Measurements from ENCODE around the gene VAPA. TPM values are rescaled to one million over a fixed set of nuclear protein-coding genes. Genes with fewer than 3 reads are reported as not detected.

The VAPA gene
- total and polyA plus RNA-seq, 2 of the 4 experiments (the other 2 are of a cell fraction): 199 to 206 TPM

DNA sequence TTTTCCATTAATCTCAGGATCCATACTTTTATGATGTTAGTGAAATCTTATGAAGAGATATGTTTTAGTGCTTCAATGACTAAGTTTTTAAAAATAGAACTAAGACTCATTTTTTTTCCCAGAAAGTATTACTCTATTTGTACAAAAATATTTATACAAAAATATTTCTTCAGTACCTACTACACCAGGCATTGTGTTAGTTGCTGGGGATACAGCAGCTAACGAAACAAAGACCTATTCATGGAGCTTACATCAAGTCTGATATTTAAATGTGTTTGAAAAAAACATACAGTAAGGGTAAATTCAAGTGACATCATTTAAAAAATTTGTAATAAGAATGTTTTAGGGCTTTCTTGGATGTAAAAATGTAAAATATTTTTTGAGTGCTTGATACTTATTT lies 11.6 kb downstream of the VAPA start:
- Histone ChIP-seq H3K36me3 (ENCODE audit: control insufficient read depth, insufficient read depth, low read length) (no peaks in the 10 kb centered on the region), H3K79me1 (ENCODE audit: low read depth in 1 of 2, low read length in 2 of 2) (peaks cover 0 to 52% of the 10 kb centered on the region in 2 experiments; a peak in 2 of 4 replicates), H3K27me3 (ENCODE audit: control insufficient read depth, insufficient read depth, low read length) (no peaks in the 10 kb centered on the region), H3K9me3 (ENCODE audit: control insufficient read depth, insufficient read depth, low read length) (no peaks in the 10 kb centered on the region), H4K20me1 (ENCODE audit: insufficient read depth, low read length) (peaks cover 96% of the 10 kb centered on the region), H3K4me2 (ENCODE audit: low read depth, low read length) (peak overlapping the region; percentile 37; the same call in 1 of the 2 replicates), H3K23ac (ENCODE audit: low read depth, low read length) (no peak overlapping the region), H2AK9ac (replicated peaks; ENCODE audit: low read depth, low read length, poor library complexity) (no peak overlapping the region), H3K56ac (ENCODE audit: extremely low read depth, insufficient read depth, low read length) (no peak overlapping the region), H3K4ac (ENCODE audit: low read depth, low read length) (no peak overlapping the region), H3K9me1 (ENCODE audit: insufficient read depth, low read length) (peaks cover 20% of the 10 kb centered on the region), H3K18ac (ENCODE audit: low read depth, low read length) (no peak overlapping the region), H2BK15ac (ENCODE audit: low read depth, low read length) (no peak overlapping the region), H2BK20ac (ENCODE audit: low read depth, low read length) (no peak overlapping the region), H2BK120ac (ENCODE audit: low read depth, low read length) (no peak overlapping the region), H3K4me3 (ENCODE audit: insufficient read depth, low read depth, low read length) (no peak overlapping the region), H4K91ac (ENCODE audit: insufficient read depth, low read depth, low read length) (no peak overlapping the region), H4K5ac (ENCODE audit: low read depth, low read length) (no peak overlapping the region), H4K8ac (ENCODE audit: low read depth in 2 of 2, low read length in 2 of 2) (no peak overlapping the region), H2BK5ac (ENCODE audit: low read depth, low read length, poor library complexity, severe bottlenecking) (no peak overlapping the region), H2AFZ (replicated peaks; ENCODE audit: low read length, poor library complexity) (no peak overlapping the region), H3K27ac (ENCODE audit: insufficient read depth, low read length) (no peak overlapping the region), H3K4me1 (ENCODE audit: control insufficient read depth, insufficient read depth, low read length) (peaks cover 5% of the 10 kb centered on the region), H3K14ac (replicated peaks; ENCODE audit: low read depth, low read length) (no peak overlapping the region), H3K9ac (ENCODE audit: low read depth, low read length) (no peak overlapping the region), H2AK5ac (ENCODE audit: low read depth, low read length) (no peak overlapping the region)
- dilution Hi-C loops (cut with HindIII; ENCODE audit: low sequenced_read_pairs, unreplicated experiment): no loop called here
- CTCF ChIA-PET: no interaction called here
- POLR2A ChIA-PET (ENCODE audit: unreplicated experiment): no interaction called here
- no CpG with 5 or more reads among the region's 1 CpG for WGBS, 2 experiments (ENCODE audit: extremely low coverage in 2 of 2, insufficient read length in 1 of 2)
- no TSS peak for BruUV-seq (replicated peaks)
- in situ Hi-C loops (cut with MboI; ENCODE audit: low sequenced_read_pairs): loop anchor here (25.0 kb wide), 1 partner anchor 213 kb away; the partner anchor contains the start of gene RAB31
- intact Hi-C loops (cut with micrococcal nuclease): loop anchor here (5.0 kb wide), 1 partner anchor 333 kb away; no protein-coding TSS in a partner anchor
- ATAC-seq (ENCODE audit: low read depth) (peak; percentile 59), DNase-seq (peak; percentile 70)
- TF ChIP-seq RAD21 (IDR thresholded peaks at IDR 0.05; ENCODE audit: low read length): no peak
- TF ChIP-seq MAFK (IDR thresholded peaks at IDR 0.05; ENCODE audit: low read depth, low read length): no peak
- no peak for TF ChIP-seq MAZ (IDR thresholded peaks at IDR 0.05; ENCODE audit: borderline replicate concordance, low read depth, low read length)
- TF ChIP-seq, protein P1, sequence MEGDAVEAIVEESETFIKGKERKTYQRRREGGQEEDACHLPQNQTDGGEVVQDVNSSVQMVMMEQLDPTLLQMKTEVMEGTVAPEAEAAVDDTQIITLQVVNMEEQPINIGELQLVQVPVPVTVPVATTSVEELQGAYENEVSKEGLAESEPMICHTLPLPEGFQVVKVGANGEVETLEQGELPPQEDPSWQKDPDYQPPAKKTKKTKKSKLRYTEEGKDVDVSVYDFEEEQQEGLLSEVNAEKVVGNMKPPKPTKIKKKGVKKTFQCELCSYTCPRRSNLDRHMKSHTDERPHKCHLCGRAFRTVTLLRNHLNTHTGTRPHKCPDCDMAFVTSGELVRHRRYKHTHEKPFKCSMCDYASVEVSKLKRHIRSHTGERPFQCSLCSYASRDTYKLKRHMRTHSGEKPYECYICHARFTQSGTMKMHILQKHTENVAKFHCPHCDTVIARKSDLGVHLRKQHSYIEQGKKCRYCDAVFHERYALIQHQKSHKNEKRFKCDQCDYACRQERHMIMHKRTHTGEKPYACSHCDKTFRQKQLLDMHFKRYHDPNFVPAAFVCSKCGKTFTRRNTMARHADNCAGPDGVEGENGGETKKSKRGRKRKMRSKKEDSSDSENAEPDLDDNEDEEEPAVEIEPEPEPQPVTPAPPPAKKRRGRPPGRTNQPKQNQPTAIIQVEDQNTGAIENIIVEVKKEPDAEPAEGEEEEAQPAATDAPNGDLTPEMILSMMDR (conservative IDR thresholded peaks at IDR 0.05; ENCODE audit: low read depth, low read length): no peak
- no peak for TF ChIP-seq MXI1 (IDR thresholded peaks at IDR 0.05; ENCODE audit: borderline replicate concordance, low read depth, low read length)
- TF ChIP-seq, protein P2, sequence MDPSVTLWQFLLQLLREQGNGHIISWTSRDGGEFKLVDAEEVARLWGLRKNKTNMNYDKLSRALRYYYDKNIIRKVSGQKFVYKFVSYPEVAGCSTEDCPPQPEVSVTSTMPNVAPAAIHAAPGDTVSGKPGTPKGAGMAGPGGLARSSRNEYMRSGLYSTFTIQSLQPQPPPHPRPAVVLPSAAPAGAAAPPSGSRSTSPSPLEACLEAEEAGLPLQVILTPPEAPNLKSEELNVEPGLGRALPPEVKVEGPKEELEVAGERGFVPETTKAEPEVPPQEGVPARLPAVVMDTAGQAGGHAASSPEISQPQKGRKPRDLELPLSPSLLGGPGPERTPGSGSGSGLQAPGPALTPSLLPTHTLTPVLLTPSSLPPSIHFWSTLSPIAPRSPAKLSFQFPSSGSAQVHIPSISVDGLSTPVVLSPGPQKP (IDR thresholded peaks at IDR 0.05; ENCODE audit: borderline replicate concordance, low read depth, low read length): no peak
- no peak for TF ChIP-seq BHLHE40 (IDR thresholded peaks at IDR 0.05; ENCODE audit: low read depth, low read length)
- TF ChIP-seq CHD1 (IDR thresholded peaks at IDR 0.05; ENCODE audit: low read depth, low read length): no peak
- TF ChIP-seq NFE2L2 (IDR thresholded peaks at IDR 0.05; ENCODE audit: low read depth, low read length): no peak
- no peak for TF ChIP-seq CEBPB (IDR thresholded peaks at IDR 0.05; ENCODE audit: low read depth, low read length)
- TF ChIP-seq FOS (IDR thresholded peaks at IDR 0.05; ENCODE audit: low read depth, low read length): no peak
- no peak for TF ChIP-seq RCOR1 (IDR thresholded peaks at IDR 0.05; ENCODE audit: insufficient replicate concordance, low read length)
- TF ChIP-seq RFX5 (IDR thresholded peaks at IDR 0.05; ENCODE audit: low read depth, low read length): no peak

Data from IMR-90 (cell line).